ENCODE measurements around the gene OXA1L.
"Not testable (repeated sequence)": the region's sequence is repeated elsewhere in the genome, so short reads cannot be mapped to it uniquely, and the experiment has no call there.

DNA sequence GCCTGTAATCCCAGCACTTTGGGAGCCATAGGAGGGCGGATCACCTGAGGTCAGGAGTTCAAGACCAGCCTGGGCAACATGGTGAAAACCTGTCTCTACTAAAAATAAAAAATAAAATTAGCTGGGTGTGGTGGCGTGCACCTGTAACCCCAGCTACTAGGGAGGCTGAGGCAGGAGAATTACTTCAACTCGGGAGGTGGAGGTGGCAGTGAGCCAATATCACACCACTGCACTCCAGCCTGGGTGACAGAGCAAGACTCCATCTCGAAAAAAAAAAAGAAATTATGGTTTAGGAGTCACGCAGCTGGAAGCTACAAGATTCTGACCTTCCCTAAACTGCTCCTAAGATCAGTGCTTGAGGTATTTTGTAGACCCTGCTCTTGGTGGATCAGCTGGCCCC lies 27.1 kb downstream of the OXA1L start:
- TF ChIP-seq, protein P1, sequence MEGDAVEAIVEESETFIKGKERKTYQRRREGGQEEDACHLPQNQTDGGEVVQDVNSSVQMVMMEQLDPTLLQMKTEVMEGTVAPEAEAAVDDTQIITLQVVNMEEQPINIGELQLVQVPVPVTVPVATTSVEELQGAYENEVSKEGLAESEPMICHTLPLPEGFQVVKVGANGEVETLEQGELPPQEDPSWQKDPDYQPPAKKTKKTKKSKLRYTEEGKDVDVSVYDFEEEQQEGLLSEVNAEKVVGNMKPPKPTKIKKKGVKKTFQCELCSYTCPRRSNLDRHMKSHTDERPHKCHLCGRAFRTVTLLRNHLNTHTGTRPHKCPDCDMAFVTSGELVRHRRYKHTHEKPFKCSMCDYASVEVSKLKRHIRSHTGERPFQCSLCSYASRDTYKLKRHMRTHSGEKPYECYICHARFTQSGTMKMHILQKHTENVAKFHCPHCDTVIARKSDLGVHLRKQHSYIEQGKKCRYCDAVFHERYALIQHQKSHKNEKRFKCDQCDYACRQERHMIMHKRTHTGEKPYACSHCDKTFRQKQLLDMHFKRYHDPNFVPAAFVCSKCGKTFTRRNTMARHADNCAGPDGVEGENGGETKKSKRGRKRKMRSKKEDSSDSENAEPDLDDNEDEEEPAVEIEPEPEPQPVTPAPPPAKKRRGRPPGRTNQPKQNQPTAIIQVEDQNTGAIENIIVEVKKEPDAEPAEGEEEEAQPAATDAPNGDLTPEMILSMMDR (conservative IDR thresholded peaks at IDR 0.05 in 1 of 2, IDR thresholded peaks at IDR 0.05 in 1 of 2; ENCODE audit: extremely low read depth in 1 of 2, insufficient read depth in 1 of 2, low read depth in 1 of 2, low read length in 2 of 2): not testable (repeated sequence)
- TF ChIP-seq EZH2 (IDR thresholded peaks at IDR 0.05; ENCODE audit: borderline replicate concordance, low read length): not testable (repeated sequence)

Measured in mammary epithelial cell (primary cell).